IMR-90 (cell line): ENCODE measurements around the gene EGFR. TPM values are rescaled to one million over a fixed set of nuclear protein-coding genes. Genes with fewer than 3 reads are reported as not detected.

Experiments used
- ATAC-seq: fragments of 200-7000 bp; cut with Tn5 transposase; 2 replicates; pipeline ENCODE4 v1.9.1; 2020; ENCODE audit warnings: low read depth, mild to moderate bottlenecking, moderate library complexity
- BruUV-seq: library from RNA; stranded (reverse); fragments of 400-500 nt; replicated peaks from 2 replicates; lab custom pipeline; 2021; lab: Mats Ljungman, UMichigan
- CTCF ChIA-PET: fragments of 300-600 bp; formaldehyde crosslinking; extraction: SDS; loops from one replicate; lab custom pipeline; 2021; ENCODE audit warnings: antibody characterized with exemption; lab: Yijun Ruan, JAX
- POLR2A ChIA-PET: fragments of 300-600 bp; sonication (Branson Sonifier 250); formaldehyde crosslinking; loops from one replicate; lab custom pipeline; 2022; ENCODE audit warnings: antibody characterized with exemption; ENCODE audit not compliant: unreplicated experiment; lab: Charles Lee
- DNase-seq: peaks from one replicate; pipeline ENCODE4 v3.0.0; 2013
- H2AFZ ChIP-seq: replicated peaks from 2 replicates; pipeline ENCODE3; 2013; ENCODE audit warnings: low read length, mild to moderate bottlenecking; ENCODE audit not compliant: poor library complexity
- H2AK5ac ChIP-seq: 2 replicates; pipeline ENCODE4 v1.6.1; 2013; ENCODE audit warnings: low read depth, low read length, inconsistent platforms
- H2AK9ac ChIP-seq: replicated peaks from 2 replicates; pipeline ENCODE3; 2013; ENCODE audit warnings: mild to moderate bottlenecking, low read depth, low read length, moderate library complexity; ENCODE audit not compliant: poor library complexity
- H2BK120ac ChIP-seq: 2 replicates; pipeline ENCODE4 v1.6.1; 2013; ENCODE audit warnings: low read depth, low read length, inconsistent platforms
- H2BK15ac ChIP-seq: 3 replicates; pipeline ENCODE4 v1.6.1; 2013; ENCODE audit warnings: low read depth, low read length, inconsistent platforms
- H2BK20ac ChIP-seq: 2 replicates; pipeline ENCODE4 v1.6.1; 2013; ENCODE audit warnings: low read depth, mild to moderate bottlenecking, inconsistent platforms, low read length, moderate library complexity
- H2BK5ac ChIP-seq: 2 replicates; pipeline ENCODE4 v1.6.1; 2013; ENCODE audit warnings: mild to moderate bottlenecking, low read depth, low read length, inconsistent platforms; ENCODE audit not compliant: poor library complexity, severe bottlenecking
- H3K14ac ChIP-seq: replicated peaks from 2 replicates; pipeline ENCODE4 v1.6.1; 2013; ENCODE audit warnings: low read depth, low read length, inconsistent platforms
- H3K18ac ChIP-seq: 2 replicates; pipeline ENCODE4 v1.6.1; 2013; ENCODE audit warnings: low read depth, low read length, control low read depth
- H3K23ac ChIP-seq: 2 replicates; pipeline ENCODE4 v1.6.1; 2013; ENCODE audit warnings: low read depth, low read length, inconsistent platforms
- H3K27ac ChIP-seq: 2 replicates; pipeline ENCODE4 v1.5.1; 2013; ENCODE audit warnings: mild to moderate bottlenecking, control low read depth, low read length; ENCODE audit not compliant: insufficient read depth
- H3K27me3 ChIP-seq: 2 replicates; pipeline ENCODE4 v1.6.1; 2013; ENCODE audit warnings: low read length; ENCODE audit not compliant: control insufficient read depth, insufficient read depth
- H3K36me3 ChIP-seq: 2 replicates; pipeline ENCODE4 v1.6.1; 2013; ENCODE audit warnings: low read length, mixed read lengths; ENCODE audit not compliant: control insufficient read depth, insufficient read depth
- H3K4ac ChIP-seq: 2 replicates; pipeline ENCODE4 v1.6.1; 2013; ENCODE audit warnings: low read depth, low read length, inconsistent platforms
- H3K4me1 ChIP-seq: 2 replicates; pipeline ENCODE4 v1.6.1; 2013; ENCODE audit warnings: low read length, mixed read lengths; ENCODE audit not compliant: control insufficient read depth, insufficient read depth
- H3K4me2 ChIP-seq: 2 replicates; pipeline ENCODE4 v1.6.1; 2013; ENCODE audit warnings: low read depth, mild to moderate bottlenecking, control low read depth, low read length, moderate library complexity
- H3K4me3 ChIP-seq: 2 replicates; pipeline ENCODE4 v1.5.1; 2013; ENCODE audit warnings: low read depth, mild to moderate bottlenecking, control low read depth, low read length, moderate library complexity; ENCODE audit not compliant: insufficient read depth
- H3K56ac ChIP-seq: 2 replicates; pipeline ENCODE4 v1.6.1; 2013; ENCODE audit warnings: low read length, inconsistent platforms; ENCODE audit not compliant: insufficient read depth; ENCODE audit errors: extremely low read depth
- H3K79me1 ChIP-seq, 2 experiments: 2 replicates each; pipeline ENCODE4 v1.6.1; 2013; ENCODE audit warnings: low read length in 2 of 2, inconsistent platforms in 1 of 2, low read depth in 1 of 2
- H3K9ac ChIP-seq: 2 replicates; pipeline ENCODE4 v1.6.1; 2013; ENCODE audit warnings: low read depth, low read length, control low read depth
- H3K9me1 ChIP-seq: 2 replicates; pipeline ENCODE4 v1.6.1; 2013; ENCODE audit warnings: low read length, inconsistent platforms; ENCODE audit not compliant: insufficient read depth
- H3K9me3 ChIP-seq: 2 replicates; pipeline ENCODE4 v1.6.1; 2013; ENCODE audit warnings: low read length; ENCODE audit not compliant: control insufficient read depth, insufficient read depth
- H4K20me1 ChIP-seq: 2 replicates; pipeline ENCODE4 v1.6.1; 2013; ENCODE audit warnings: low read length, inconsistent platforms; ENCODE audit not compliant: insufficient read depth
- H4K5ac ChIP-seq: 2 replicates; pipeline ENCODE4 v1.6.1; 2013; ENCODE audit warnings: mild to moderate bottlenecking, low read depth, low read length, control low read depth
- H4K8ac ChIP-seq, 2 experiments: 2 replicates each; pipeline ENCODE4 v1.6.1; 2013; ENCODE audit warnings: low read depth in 2 of 2, low read length in 2 of 2, control low read depth in 1 of 2, inconsistent platforms in 1 of 2
- H4K91ac ChIP-seq: 2 replicates; pipeline ENCODE4 v1.6.1; 2013; ENCODE audit warnings: low read depth, low read length, inconsistent platforms; ENCODE audit not compliant: insufficient read depth
- BHLHE40 ChIP-seq: fragments of 150-350 bp; IDR thresholded peaks from 2 replicates; pipeline ENCODE4 v1.6.1; 2016; ENCODE audit warnings: mild to moderate bottlenecking, low read depth, low read length
- CHD1 ChIP-seq: IDR thresholded peaks from 2 replicates; pipeline ENCODE4 v1.6.1; 2012; ENCODE audit warnings: low read depth, low read length, improper control_type of control experiment
- FOS ChIP-seq: fragments of 150-350 bp; IDR thresholded peaks from 2 replicates; pipeline ENCODE4 v1.6.1; 2016; ENCODE audit warnings: low read depth, low read length
- MAZ ChIP-seq: IDR thresholded peaks from 2 replicates; pipeline ENCODE4 v1.6.1; 2012; ENCODE audit warnings: low read depth, mild to moderate bottlenecking, low read length, improper control_type of control experiment, moderate library complexity, borderline replicate concordance
- MXI1 ChIP-seq: IDR thresholded peaks from 2 replicates; pipeline ENCODE4 v1.6.1; 2012; ENCODE audit warnings: low read depth, mild to moderate bottlenecking, low read length, moderate library complexity, borderline replicate concordance
- NFE2L2 ChIP-seq: fragments of 150-350 bp; IDR thresholded peaks from 2 replicates; pipeline ENCODE4 v1.6.1; 2016; ENCODE audit warnings: low read depth, mild to moderate bottlenecking, low read length
- POLR2A ChIP-seq: IDR thresholded peaks from 2 replicates; pipeline ENCODE4 v1.6.1; 2012; ENCODE audit warnings: mild to moderate bottlenecking, low read depth, low read length
- RAD21 ChIP-seq: IDR thresholded peaks from 2 replicates; pipeline ENCODE4 v1.6.1; 2012; ENCODE audit warnings: low read length, improper control_type of control experiment
- RCOR1 ChIP-seq: IDR thresholded peaks from 2 replicates; pipeline ENCODE4 v1.6.1; 2012; ENCODE audit warnings: mild to moderate bottlenecking, low read length, improper control_type of control experiment; ENCODE audit not compliant: insufficient replicate concordance
- RFX5 ChIP-seq: IDR thresholded peaks from 2 replicates; pipeline ENCODE4 v1.8.0; 2012; ENCODE audit warnings: low read depth, mild to moderate bottlenecking, low read length, moderate library complexity
- SMC3 ChIP-seq: fragments of 150-350 bp; IDR thresholded peaks from 2 replicates; pipeline ENCODE4 v1.6.1; 2016; ENCODE audit warnings: low read depth, mild to moderate bottlenecking, antibody characterized with exemption, low read length, moderate library complexity
- WGBS, 2 experiments: methylation state at CpG; one replicate each; pipeline versions ENCODE4 v1.1.5 to v1.1.7; 2013; ENCODE audit warnings: missing lambda C conversion rate in 2 of 2; ENCODE audit not compliant: insufficient read length in 1 of 2; ENCODE audit errors: extremely low coverage in 2 of 2; 5-methylcytosine and 5-hydroxymethylcytosine counted together
- dilution Hi-C: fragments of 300-500 bp; cut with HindIII; formaldehyde crosslinking; loops from one replicate; pipeline ENCODE4 v1.14.3; 2018; ENCODE audit warnings: low sequenced_read_pairs; ENCODE audit not compliant: unreplicated experiment
- in situ Hi-C: fragments of 300-500 bp; cut with MboI; formaldehyde crosslinking; loops from 3 replicates; pipeline ENCODE4 v1.14.3; 2019; ENCODE audit warnings: low sequenced_read_pairs, inconsistent platforms, mixed read lengths
- intact Hi-C: fragments of 100-400 bp; cut with micrococcal nuclease; formaldehyde crosslinking; loops from 2 replicates; pipeline ENCODE4 v1.10.0; 2022
- polyA plus RNA-seq, 3 experiments: library from polyadenylated mRNA; depleted of rRNA; stranded (reverse); fragments of >200 nt; gene quantifications; 2 replicates each; pipeline ENCODE4 v1.2.3, GENCODE V29; 2012; ENCODE audit warnings: low replicate concordance in 1 of 3
- total RNA-seq: library from RNA; depleted of rRNA; stranded (reverse); fragments of >200 nt; gene quantifications from 2 replicates; pipeline ENCODE4 v1.2.3, GENCODE V29; 2012
- TF ChIP-seq, protein P1 (sequence below): fragments of 150-350 bp; IDR thresholded peaks from 2 replicates; pipeline ENCODE4 v1.6.1; 2017; ENCODE audit warnings: mild to moderate bottlenecking, antibody characterized with exemption, low read length, low read depth
- TF ChIP-seq, protein P2 (sequence below): conservative IDR thresholded peaks from 2 replicates; pipeline ENCODE4 v1.5.1; 2012; ENCODE audit warnings: mild to moderate bottlenecking, low read depth, low read length, improper control_type of control experiment
- TF ChIP-seq, protein P3 (sequence below): fragments of 150-350 bp; IDR thresholded peaks from 2 replicates; pipeline ENCODE4 v1.6.1; 2016; ENCODE audit warnings: low read depth, mild to moderate bottlenecking, low read length, moderate library complexity, borderline replicate concordance

The EGFR gene
- total and polyA plus RNA-seq, 2 of the 4 experiments (the other 2 are of a cell fraction): 36.9 to 60.4 TPM

DNA sequence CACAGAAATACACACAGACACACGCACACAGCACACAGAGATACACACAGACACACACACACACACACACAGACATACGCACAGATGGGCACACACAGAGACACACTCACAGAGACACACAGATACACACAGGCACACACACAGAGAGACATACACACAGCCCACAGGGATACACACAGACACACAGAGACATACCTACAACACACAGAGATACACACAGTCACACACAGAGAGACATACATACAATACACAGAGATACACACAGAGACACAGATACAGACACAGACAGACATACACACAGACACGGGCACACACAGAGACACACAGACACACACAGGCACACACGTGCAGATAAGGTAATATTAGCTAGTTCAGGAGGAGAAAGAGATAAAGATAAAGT, 76.9 kb downstream of the EGFR start:
- H4K20me1 ChIP-seq: peaks cover 58% of the 10 kb centered on the region
- H2BK15ac ChIP-seq: no peak overlapping the region; the same call in 2 of the 3 replicates
- no peak overlapping the region for H2BK120ac ChIP-seq
- ChIA-PET CTCF (no interaction called here), POLR2A (no interaction called here)
- WGBS, 2 experiments: 100% methylated on average over 2 of the region's 4 CpGs; no CpG with 5 or more reads in 1 of the 2 experiments
- peaks cover 34% of the 10 kb centered on the region for H3K4me1 ChIP-seq
- peaks cover 22% of the 10 kb centered on the region for H3K9me1 ChIP-seq
- no peak overlapping the region for H3K4me2 ChIP-seq
- H4K8ac ChIP-seq: peak overlapping the region in 1 of 2 experiments; percentile 14; a peak in 1 of 4 replicates
- TF ChIP-seq FOS (no peak), CHD1 (no peak), SMC3 (no peak), RFX5 (no peak), MAZ (no peak), RCOR1 (no peak), RAD21 (no peak), MXI1 (no peak), POLR2A (no peak), BHLHE40 (no peak), NFE2L2 (no peak)
- TF ChIP-seq, protein P1, sequence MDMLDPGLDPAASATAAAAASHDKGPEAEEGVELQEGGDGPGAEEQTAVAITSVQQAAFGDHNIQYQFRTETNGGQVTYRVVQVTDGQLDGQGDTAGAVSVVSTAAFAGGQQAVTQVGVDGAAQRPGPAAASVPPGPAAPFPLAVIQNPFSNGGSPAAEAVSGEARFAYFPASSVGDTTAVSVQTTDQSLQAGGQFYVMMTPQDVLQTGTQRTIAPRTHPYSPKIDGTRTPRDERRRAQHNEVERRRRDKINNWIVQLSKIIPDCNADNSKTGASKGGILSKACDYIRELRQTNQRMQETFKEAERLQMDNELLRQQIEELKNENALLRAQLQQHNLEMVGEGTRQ: no peak
- TF ChIP-seq, protein P2, sequence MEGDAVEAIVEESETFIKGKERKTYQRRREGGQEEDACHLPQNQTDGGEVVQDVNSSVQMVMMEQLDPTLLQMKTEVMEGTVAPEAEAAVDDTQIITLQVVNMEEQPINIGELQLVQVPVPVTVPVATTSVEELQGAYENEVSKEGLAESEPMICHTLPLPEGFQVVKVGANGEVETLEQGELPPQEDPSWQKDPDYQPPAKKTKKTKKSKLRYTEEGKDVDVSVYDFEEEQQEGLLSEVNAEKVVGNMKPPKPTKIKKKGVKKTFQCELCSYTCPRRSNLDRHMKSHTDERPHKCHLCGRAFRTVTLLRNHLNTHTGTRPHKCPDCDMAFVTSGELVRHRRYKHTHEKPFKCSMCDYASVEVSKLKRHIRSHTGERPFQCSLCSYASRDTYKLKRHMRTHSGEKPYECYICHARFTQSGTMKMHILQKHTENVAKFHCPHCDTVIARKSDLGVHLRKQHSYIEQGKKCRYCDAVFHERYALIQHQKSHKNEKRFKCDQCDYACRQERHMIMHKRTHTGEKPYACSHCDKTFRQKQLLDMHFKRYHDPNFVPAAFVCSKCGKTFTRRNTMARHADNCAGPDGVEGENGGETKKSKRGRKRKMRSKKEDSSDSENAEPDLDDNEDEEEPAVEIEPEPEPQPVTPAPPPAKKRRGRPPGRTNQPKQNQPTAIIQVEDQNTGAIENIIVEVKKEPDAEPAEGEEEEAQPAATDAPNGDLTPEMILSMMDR: no peak
- TF ChIP-seq, protein P3, sequence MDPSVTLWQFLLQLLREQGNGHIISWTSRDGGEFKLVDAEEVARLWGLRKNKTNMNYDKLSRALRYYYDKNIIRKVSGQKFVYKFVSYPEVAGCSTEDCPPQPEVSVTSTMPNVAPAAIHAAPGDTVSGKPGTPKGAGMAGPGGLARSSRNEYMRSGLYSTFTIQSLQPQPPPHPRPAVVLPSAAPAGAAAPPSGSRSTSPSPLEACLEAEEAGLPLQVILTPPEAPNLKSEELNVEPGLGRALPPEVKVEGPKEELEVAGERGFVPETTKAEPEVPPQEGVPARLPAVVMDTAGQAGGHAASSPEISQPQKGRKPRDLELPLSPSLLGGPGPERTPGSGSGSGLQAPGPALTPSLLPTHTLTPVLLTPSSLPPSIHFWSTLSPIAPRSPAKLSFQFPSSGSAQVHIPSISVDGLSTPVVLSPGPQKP: no peak
- dilution Hi-C loops (no loop called here), intact Hi-C loops (no loop called here), in situ Hi-C loops (no loop called here)
- H3K23ac ChIP-seq: peak overlapping the region; percentile 79
- peak overlapping the region; percentile 63; the same call in 1 of the 2 replicates for H2AK5ac ChIP-seq
- no peak overlapping the region for H2AK9ac ChIP-seq
- peak overlapping the region; percentile 79 for H3K14ac ChIP-seq
- H4K91ac ChIP-seq: no peak overlapping the region
- H3K36me3 ChIP-seq: no peaks in the 10 kb centered on the region; the same call in 1 of the 2 replicates
- peak overlapping the region; percentile 39 for H2BK5ac ChIP-seq
- no peak for ATAC-seq
- H3K79me1 ChIP-seq: peaks cover 46 to 95% of the 10 kb centered on the region in 2 experiments
- H3K9me3 ChIP-seq: no peaks in the 10 kb centered on the region
- DNase-seq: no peak
- no peak overlapping the region for H3K18ac ChIP-seq
- H3K9ac ChIP-seq: no peak overlapping the region
- no peak overlapping the region for H3K56ac ChIP-seq
- no peaks in the 10 kb centered on the region for H3K27me3 ChIP-seq
- H2AFZ ChIP-seq: no peak overlapping the region
- no TSS peak for BruUV-seq
- no peak overlapping the region for H3K27ac ChIP-seq
- no peak overlapping the region for H2BK20ac ChIP-seq
- H3K4me3 ChIP-seq: no peak overlapping the region
- H4K5ac ChIP-seq: no peak overlapping the region
- H3K4ac ChIP-seq: no peak overlapping the region
